ENCODE results near the gene GALK1. TPM values are rescaled to one million over a fixed set of nuclear protein-coding genes. Genes with fewer than 3 reads are reported as not detected.

GALK1 gene
- total RNA-seq, 1 experiment from 2014 or later, result 35.8 TPM

GRCh38 chr17:75808549-75808904 is 43.5 kb upstream of the GALK1 start:
- DNase-seq (ENCODE audit: low read depth, low spot score), result no peak
- TF ChIP-seq CTCF (IDR thresholded peaks at IDR 0.05), result no peak
- TF ChIP-seq SIN3A (IDR thresholded peaks at IDR 0.05; ENCODE audit: borderline replicate concordance, insufficient read depth, low read depth, low read length), result no peak
- TF ChIP-seq POLR2AphosphoS5 (IDR thresholded peaks at IDR 0.05; ENCODE audit: low read depth, low read length), result no peak
- TF ChIP-seq TCF7L2 (IDR thresholded peaks at IDR 0.05; ENCODE audit: low read depth, low read length), result no peak
- no peak for TF ChIP-seq REST (IDR thresholded peaks at IDR 0.05; ENCODE audit: insufficient read depth in 1 of 2, low read depth in 2 of 2, low read length in 1 of 2)
- H3K9me3 ChIP-seq (ENCODE audit: control insufficient read depth, insufficient read depth, low read depth, low read length), result no peaks in the 10 kb centered on the region
- ChIA-PET POLR2A (interaction anchor here (0.6 kb wide), 1 partner anchor 31 kb away, joined by 3 read pairs; no protein-coding TSS in a partner anchor), CTCF (no interaction called here)
- H3K27me3 ChIP-seq (ENCODE audit: control insufficient read depth, insufficient read depth, low read length), result no peaks in the 10 kb centered on the region
- H3K36me3 ChIP-seq (ENCODE audit: control insufficient read depth, insufficient read depth, low read length), result no peaks in the 10 kb centered on the region
- no peak overlapping the region for H3K4me3 ChIP-seq (ENCODE audit: low read depth in 2 of 2, low read length in 2 of 2)
- BruUV-seq (replicated peaks), result no TSS peak
- in situ Hi-C loops (cut with HindIII; ENCODE audit: low pct_unique_long_range_greater_than_20kb, low sequenced_read_pairs), result no loop called here
- no peak overlapping the region for H3K27ac ChIP-seq (ENCODE audit: low read length)
- intact Hi-C loops (cut with micrococcal nuclease; ENCODE audit: unreplicated experiment), result no loop called here
- no peaks in the 10 kb centered on the region for H3K4me1 ChIP-seq (ENCODE audit: control insufficient read depth, insufficient read depth, low read length)
- ATAC-seq, result no peak

GRCh38 chr17:75807861-75808260 is 42.9 kb upstream of the GALK1 start:
- ChIA-PET CTCF (interaction anchor here (0.6 kb wide), 1 partner anchor 215 kb away, joined by 5 read pairs; no protein-coding TSS in a partner anchor), POLR2A (no interaction called here)
- Histone ChIP-seq H3K36me3 (ENCODE audit: control insufficient read depth, insufficient read depth, low read length) (no peaks in the 10 kb centered on the region), H3K9me3 (ENCODE audit: control insufficient read depth, insufficient read depth, low read depth, low read length) (no peaks in the 10 kb centered on the region), H3K27me3 (ENCODE audit: control insufficient read depth, insufficient read depth, low read length) (no peaks in the 10 kb centered on the region), H3K27ac (ENCODE audit: low read length) (no peak overlapping the region), H3K4me3 (ENCODE audit: low read depth in 2 of 2, low read length in 2 of 2) (no peak overlapping the region), H3K4me1 (ENCODE audit: control insufficient read depth, insufficient read depth, low read length) (no peaks in the 10 kb centered on the region)
- in situ Hi-C loops (cut with HindIII; ENCODE audit: low pct_unique_long_range_greater_than_20kb, low sequenced_read_pairs), result no loop called here
- intact Hi-C loops (cut with micrococcal nuclease; ENCODE audit: unreplicated experiment), result no loop called here
- TF ChIP-seq CTCF (IDR thresholded peaks at IDR 0.05), result no peak
- no peak for TF ChIP-seq SIN3A (IDR thresholded peaks at IDR 0.05; ENCODE audit: borderline replicate concordance, insufficient read depth, low read depth, low read length)
- no peak for TF ChIP-seq REST (IDR thresholded peaks at IDR 0.05; ENCODE audit: insufficient read depth in 1 of 2, low read depth in 2 of 2, low read length in 1 of 2)
- TF ChIP-seq TCF7L2 (IDR thresholded peaks at IDR 0.05; ENCODE audit: low read depth, low read length), result no peak
- no peak for TF ChIP-seq POLR2AphosphoS5 (IDR thresholded peaks at IDR 0.05; ENCODE audit: low read depth, low read length)
- no peak for DNase-seq (ENCODE audit: low read depth, low spot score)
- no TSS peak for BruUV-seq (replicated peaks)
- no peak for ATAC-seq

All from Panc1 (cell line).